ENCODE data around the gene TMEM141.

Gene TMEM141

GRCh38 chr9:136804509-136805206 lies 13.5 kb downstream of the TMEM141 start:
- DNase-seq (ENCODE audit: extremely low spot score), result no peak
- ChIA-PET CTCF (interaction anchor here (0.8 kb wide), 1 partner anchor 143 kb away, joined by 3 read pairs; no protein-coding TSS in a partner anchor), POLR2A (interaction anchor here (1.2 to 2.0 kb wide), 2 partner anchors 8 to 11 kb away, joined by 3 to 7 read pairs; partner anchors contain the start of gene CCDC183)
- TF ChIP-seq ARNT (IDR thresholded peaks at IDR 0.05) (no peak), FOXM1 (IDR thresholded peaks at IDR 0.05; ENCODE audit: borderline replicate concordance) (no peak), TARDBP (IDR thresholded peaks at IDR 0.05) (no peak), FOXK2 (IDR thresholded peaks at IDR 0.05) (no peak), NFRKB (IDR thresholded peaks at IDR 0.05) (no peak), BHLHE40 (IDR thresholded peaks at IDR 0.05; ENCODE audit: borderline replicate concordance) (no peak), PKNOX1 (IDR thresholded peaks at IDR 0.05) (no peak), LEF1 (IDR thresholded peaks at IDR 0.05; ENCODE audit: borderline replicate concordance) (no peak)

GRCh38 chr9:136805207-136805740 lies 14.1 kb downstream of the TMEM141 start:
- CTCF ChIA-PET, result no interaction called here
- POLR2A ChIA-PET, result interaction anchor here (1.2 to 2.0 kb wide), 3 partner anchors 9 to 76 kb away, joined by 3 to 7 read pairs (median 3); partner anchors contain the start of gene CCDC183
- TF ChIP-seq ELF4 (IDR thresholded peaks at IDR 0.05), result no peak
- DNase-seq (ENCODE audit: extremely low spot score), result no peak

GRCh38 chr9:136806067-136806466 lies 14.9 kb downstream of the TMEM141 start:
- ChIA-PET CTCF (no interaction called here), POLR2A (interaction anchor here (0.6 to 2.0 kb wide), 5 partner anchors 10 to 114 kb away, joined by 3 to 7 read pairs (median 3); partner anchors contain the start of gene CCDC183)
- DNase-seq (ENCODE audit: extremely low spot score), result no peak
- TF ChIP-seq LEF1 (IDR thresholded peaks at IDR 0.05; ENCODE audit: borderline replicate concordance) (no peak), NFRKB (IDR thresholded peaks at IDR 0.05) (no peak), ZNF384 (IDR thresholded peaks at IDR 0.05) (no peak), TARDBP (IDR thresholded peaks at IDR 0.05) (no peak), PKNOX1 (IDR thresholded peaks at IDR 0.05) (no peak)

GRCh38 chr9:136806631-136807201 lies 15.6 kb downstream of the TMEM141 start:
- no peak for DNase-seq (ENCODE audit: extremely low spot score)

GRCh38 chr9:136807281-136808074 lies 16.3 kb downstream of the TMEM141 start, which contains the start of gene RABL6:
Gene RABL6, plus strand, starts transcription at chr9:136807948. Its CDS starts 249 bp downstream, at chr9:136808197.
- ChIA-PET CTCF (interaction anchor here (1.1 kb wide), 1 partner anchor 15 kb away, joined by 3 read pairs; no protein-coding TSS in a partner anchor), POLR2A (interaction anchor here (0.7 to 1.9 kb wide), 11 partner anchors 9 to 84 kb away, joined by 3 to 15 read pairs (median 3); partner anchors contain the start of genes AJM1, CCDC183 and EDF1)
- TF ChIP-seq LEF1 (IDR thresholded peaks at IDR 0.05; ENCODE audit: borderline replicate concordance) (no peak), FOXM1 (IDR thresholded peaks at IDR 0.05; ENCODE audit: borderline replicate concordance) (0 out of 2 replicates have a peak, but pooled peaks have one; percentile 44), ARNT (IDR thresholded peaks at IDR 0.05) (peak; percentile 50; the same call in 1 of the 2 replicates), BHLHE40 (IDR thresholded peaks at IDR 0.05; ENCODE audit: borderline replicate concordance) (no peak), TARDBP (IDR thresholded peaks at IDR 0.05) (no peak), SP1 (IDR thresholded peaks at IDR 0.05) (no peak), L3MBTL2 (conservative IDR thresholded peaks at IDR 0.05) (peak; percentile 83), SUZ12 (IDR thresholded peaks at IDR 0.05) (no peak)
- DNase-seq (ENCODE audit: extremely low spot score), result peak; percentile 94

More at GRCh38 chr9:136806631-136807201, 15.6 kb downstream of the TMEM141 start:
- POLR2A ChIA-PET, result interaction anchor here (0.6 to 2.0 kb wide), 9 partner anchors 8 to 113 kb away, joined by 3 to 15 read pairs (median 3); partner anchors contain the start of genes AJM1 and EDF1
- CTCF ChIA-PET, result interaction anchor here (1.1 kb wide), 1 partner anchor 14 kb away, joined by 3 read pairs; no protein-coding TSS in a partner anchor
- TF ChIP-seq ZNF384 (IDR thresholded peaks at IDR 0.05) (no peak), TARDBP (IDR thresholded peaks at IDR 0.05) (no peak), BHLHE40 (IDR thresholded peaks at IDR 0.05; ENCODE audit: borderline replicate concordance) (no peak), SP1 (IDR thresholded peaks at IDR 0.05) (no peak), NFRKB (IDR thresholded peaks at IDR 0.05) (no peak), ARNT (IDR thresholded peaks at IDR 0.05) (no peak), LEF1 (IDR thresholded peaks at IDR 0.05; ENCODE audit: borderline replicate concordance) (no peak), FOXM1 (IDR thresholded peaks at IDR 0.05; ENCODE audit: borderline replicate concordance) (no peak), PKNOX1 (IDR thresholded peaks at IDR 0.05) (no peak), ELF4 (IDR thresholded peaks at IDR 0.05) (no peak), FOXK2 (IDR thresholded peaks at IDR 0.05) (no peak), L3MBTL2 (conservative IDR thresholded peaks at IDR 0.05) (no peak), FOXA1 (IDR thresholded peaks at IDR 0.05) (no peak), SUZ12 (IDR thresholded peaks at IDR 0.05) (no peak), CTBP1 (IDR thresholded peaks at IDR 0.05; ENCODE audit: borderline replicate concordance) (no peak)
